Chondrocyte (in vitro differentiated cells): ENCODE data around the gene SMG9. TPM values are rescaled to one million over a fixed set of nuclear protein-coding genes. Genes with fewer than 3 reads are reported as not detected.
"Not testable (repeated sequence)": the region's sequence is repeated elsewhere in the genome, so short reads cannot be mapped to it uniquely, and the experiment has no call there.

Experiments used
- DNase-seq: peaks from one replicate; pipeline ENCODE4 v3.0.0; 2021; ENCODE audit warnings: mixed read lengths, low spot score
- H3K27ac Mint-ChIP-seq: one replicate; pipeline ENCODE4 v1.8.0; 2021; ENCODE audit warnings: mild to moderate bottlenecking, moderate library complexity, mixed read lengths; ENCODE audit not compliant: unreplicated experiment
- H3K27me3 Mint-ChIP-seq: 2 replicates; pipeline ENCODE4 v1.8.0; 2021; ENCODE audit warnings: low read depth, mixed read lengths
- H3K36me3 Mint-ChIP-seq: 2 replicates; pipeline ENCODE4 v1.8.0; 2021; ENCODE audit warnings: low read depth, mixed read lengths
- H3K4me1 Mint-ChIP-seq: 2 replicates; pipeline ENCODE4 v1.8.0; 2021; ENCODE audit warnings: low read depth, mild to moderate bottlenecking, mixed read lengths
- H3K4me3 Mint-ChIP-seq: one replicate; pipeline ENCODE4 v1.8.0; 2021; ENCODE audit warnings: mild to moderate bottlenecking, moderate library complexity, mixed read lengths; ENCODE audit not compliant: unreplicated experiment
- H3K9me3 Mint-ChIP-seq: 2 replicates; pipeline ENCODE4 v1.8.0; 2021; ENCODE audit warnings: low read depth, mixed read lengths
- total RNA-seq: library from RNA; stranded (reverse); gene quantifications from 3 replicates; pipeline ENCODE4 v1.2.1, GENCODE V29; 2021
- TF ChIP-seq, protein P1 (sequence below): fragments of 200-600 bp; sonication (generic); IDR thresholded peaks from 2 replicates; pipeline ENCODE4 v1.5.0; 2021; ENCODE audit warnings: antibody characterized with exemption, mild to moderate bottlenecking, moderate library complexity

SMG9 gene
- total RNA-seq, 1 donor from 2014 or later, result 46.9 TPM

DNA sequence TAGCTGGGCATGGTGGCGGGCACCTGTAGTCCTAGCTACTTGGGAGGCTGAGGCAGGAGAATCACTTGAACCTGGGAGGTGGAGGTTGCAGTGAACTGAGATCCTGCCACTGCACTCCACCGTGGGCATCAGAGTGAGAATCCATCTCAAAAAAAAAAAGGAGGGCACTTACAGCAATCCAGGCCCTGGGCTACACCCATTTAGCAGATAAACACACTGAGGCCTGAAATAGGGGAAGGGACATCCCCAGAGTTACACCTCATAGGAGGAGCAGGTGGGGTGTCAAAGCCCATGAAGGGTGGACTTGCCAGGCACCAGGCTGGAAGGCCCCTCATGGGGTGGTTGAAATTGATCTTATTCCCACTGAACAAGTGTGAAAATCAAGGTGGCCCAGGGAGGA is 70.9 kb downstream of the SMG9 start:
- H3K36me3 Mint-ChIP-seq, result no peaks in the 10 kb centered on the region
- no peaks in the 10 kb centered on the region for H3K27me3 Mint-ChIP-seq
- no peak for DNase-seq
- TF ChIP-seq, protein P1, sequence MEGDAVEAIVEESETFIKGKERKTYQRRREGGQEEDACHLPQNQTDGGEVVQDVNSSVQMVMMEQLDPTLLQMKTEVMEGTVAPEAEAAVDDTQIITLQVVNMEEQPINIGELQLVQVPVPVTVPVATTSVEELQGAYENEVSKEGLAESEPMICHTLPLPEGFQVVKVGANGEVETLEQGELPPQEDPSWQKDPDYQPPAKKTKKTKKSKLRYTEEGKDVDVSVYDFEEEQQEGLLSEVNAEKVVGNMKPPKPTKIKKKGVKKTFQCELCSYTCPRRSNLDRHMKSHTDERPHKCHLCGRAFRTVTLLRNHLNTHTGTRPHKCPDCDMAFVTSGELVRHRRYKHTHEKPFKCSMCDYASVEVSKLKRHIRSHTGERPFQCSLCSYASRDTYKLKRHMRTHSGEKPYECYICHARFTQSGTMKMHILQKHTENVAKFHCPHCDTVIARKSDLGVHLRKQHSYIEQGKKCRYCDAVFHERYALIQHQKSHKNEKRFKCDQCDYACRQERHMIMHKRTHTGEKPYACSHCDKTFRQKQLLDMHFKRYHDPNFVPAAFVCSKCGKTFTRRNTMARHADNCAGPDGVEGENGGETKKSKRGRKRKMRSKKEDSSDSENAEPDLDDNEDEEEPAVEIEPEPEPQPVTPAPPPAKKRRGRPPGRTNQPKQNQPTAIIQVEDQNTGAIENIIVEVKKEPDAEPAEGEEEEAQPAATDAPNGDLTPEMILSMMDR, result no peak
- H3K4me3 Mint-ChIP-seq, result no peak overlapping the region
- no peaks in the 10 kb centered on the region for H3K9me3 Mint-ChIP-seq
- H3K27ac Mint-ChIP-seq, result no peak overlapping the region
- no peaks in the 10 kb centered on the region for H3K4me1 Mint-ChIP-seq

DNA sequence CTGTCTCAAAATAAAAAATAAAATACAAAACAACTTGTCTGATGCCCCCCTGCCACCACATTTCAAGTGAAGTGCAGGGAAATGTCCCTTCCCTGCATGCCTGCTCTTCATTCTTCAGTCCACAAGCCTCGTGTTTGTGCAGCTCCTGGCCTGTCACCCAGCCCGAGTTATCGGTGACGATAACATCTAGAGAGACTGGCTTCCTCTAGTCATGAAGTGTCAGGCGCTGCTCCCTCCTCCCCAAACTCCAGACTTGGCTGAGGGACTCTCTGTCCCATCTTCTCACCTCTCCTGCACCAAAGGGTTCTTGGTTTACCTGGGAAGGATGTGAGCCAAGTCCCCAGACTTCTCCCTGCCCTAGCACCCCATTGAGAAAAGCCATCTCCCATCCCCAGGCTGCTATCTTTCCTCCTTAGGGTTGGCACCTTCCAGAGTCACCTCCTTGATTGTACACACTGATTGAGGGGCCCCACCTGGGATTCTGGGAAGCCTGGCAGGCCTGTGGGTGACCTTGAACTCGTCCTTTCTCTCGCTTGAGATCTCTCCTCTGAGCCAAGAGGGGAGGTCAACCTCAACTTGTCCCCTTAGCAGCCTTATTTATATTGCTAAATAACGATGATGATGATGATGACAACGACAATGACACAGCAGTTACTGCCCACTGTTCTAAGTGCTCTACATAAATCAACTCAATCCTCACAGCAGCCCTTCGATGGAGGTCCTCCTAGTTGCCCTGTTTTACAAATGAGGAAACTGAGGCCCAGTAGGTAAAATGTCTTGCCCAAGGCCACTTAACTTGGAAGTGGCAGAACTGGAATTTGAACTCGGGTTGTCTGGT is 71.7 kb downstream of the SMG9 start:
- H3K27me3 Mint-ChIP-seq, result no peaks in the 10 kb centered on the region

DNA sequence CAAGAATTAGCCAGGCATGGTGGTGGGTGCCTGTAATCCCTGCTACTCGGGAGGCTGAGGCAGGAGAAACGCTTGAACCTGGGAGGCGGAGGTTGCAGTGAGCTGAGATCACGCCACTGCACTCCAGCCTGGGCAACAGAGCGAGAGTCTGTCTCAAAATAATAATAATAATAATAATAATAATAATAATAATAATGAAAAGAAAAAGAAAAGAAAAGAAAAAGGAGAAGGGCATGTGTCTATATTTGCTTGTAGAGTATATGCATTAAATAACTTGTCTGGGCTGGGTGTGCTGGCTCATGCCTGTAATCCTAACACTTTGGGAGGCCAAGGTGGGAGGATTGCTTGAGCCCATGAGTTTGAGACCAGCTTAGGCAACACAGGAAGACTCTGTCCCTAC is 72.5 kb downstream of the SMG9 start:
- not testable (repeated sequence) for DNase-seq, H3K4me3 Mint-ChIP-seq, H3K27me3 Mint-ChIP-seq, H3K36me3 Mint-ChIP-seq, H3K27ac Mint-ChIP-seq, H3K4me1 Mint-ChIP-seq, H3K9me3 Mint-ChIP-seq

More for the DNA sequence above, 71.7 kb downstream of the SMG9 start:
- H3K4me3 Mint-ChIP-seq, result no peak overlapping the region
- H3K36me3 Mint-ChIP-seq, result no peaks in the 10 kb centered on the region
- peaks cover 3% of the 10 kb centered on the region for H3K4me1 Mint-ChIP-seq
- no peak for DNase-seq
- TF ChIP-seq, protein P1, result no peak
- H3K9me3 Mint-ChIP-seq, result no peaks in the 10 kb centered on the region
- no peak overlapping the region for H3K27ac Mint-ChIP-seq

DNA sequence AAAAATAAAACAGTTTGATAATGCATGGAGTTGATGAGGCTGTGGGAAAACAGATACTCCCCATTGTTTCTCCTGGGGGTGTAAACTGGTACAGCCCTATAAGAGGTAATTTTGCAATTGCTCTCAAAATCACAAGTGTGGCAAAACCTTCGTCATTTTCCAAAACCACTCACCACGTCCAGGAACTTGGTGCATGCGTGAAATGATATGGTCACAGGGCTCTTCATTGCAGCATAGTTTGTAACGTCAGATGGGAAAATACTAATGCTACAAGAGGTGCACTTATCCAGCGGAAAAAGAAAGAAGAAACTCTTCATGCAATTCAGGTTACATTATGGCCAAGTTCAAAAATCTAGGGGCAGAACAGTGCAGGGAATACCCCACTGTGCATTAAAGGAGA is 72.9 kb downstream of the SMG9 start:
- DNase-seq, result no peak
- Mint-ChIP-seq H3K27ac (no peak overlapping the region), H3K4me1 (peaks cover 3% of the 10 kb centered on the region), H3K27me3 (no peaks in the 10 kb centered on the region), H3K9me3 (no peaks in the 10 kb centered on the region), H3K36me3 (no peaks in the 10 kb centered on the region), H3K4me3 (no peak overlapping the region)
- TF ChIP-seq, protein P1, result no peak

DNA sequence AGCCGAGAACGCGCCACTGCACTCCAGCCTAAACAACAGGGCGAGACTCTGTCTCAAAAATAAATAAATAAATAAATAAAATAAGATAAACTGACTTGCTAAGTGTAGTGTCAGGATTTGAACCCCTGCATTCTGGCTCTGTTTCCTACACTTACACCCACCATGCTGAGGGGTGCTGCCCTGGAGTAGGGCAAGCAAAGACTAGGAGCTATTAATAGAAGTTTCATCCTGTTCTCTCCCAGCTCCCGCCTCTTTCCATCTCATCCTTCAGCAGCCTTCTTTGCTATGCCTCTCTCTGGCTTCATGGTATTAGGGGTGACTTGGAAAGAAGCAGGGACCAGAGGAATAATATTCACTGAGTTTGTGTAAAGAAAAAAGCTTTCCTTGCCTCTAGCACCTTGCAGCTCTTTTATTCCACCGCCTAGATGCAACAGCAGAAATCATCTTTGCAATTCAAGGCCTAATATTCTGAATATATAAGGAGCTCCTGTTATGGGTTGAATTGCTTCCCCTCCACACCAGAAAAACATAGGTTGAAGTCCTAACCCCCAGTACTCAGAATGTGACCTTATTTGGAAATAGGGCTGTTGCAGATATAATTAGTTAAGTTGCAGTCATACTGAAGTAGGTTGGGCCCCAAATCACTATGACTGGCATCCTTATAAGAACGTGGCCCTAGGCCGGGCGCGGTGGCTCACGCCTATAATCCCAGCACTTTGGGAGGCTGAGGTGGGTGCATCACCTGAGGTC is 76.1 kb downstream of the SMG9 start:
- no peaks in the 10 kb centered on the region for H3K36me3 Mint-ChIP-seq

More for the DNA sequence above, 76.1 kb downstream of the SMG9 start:
- Mint-ChIP-seq H3K9me3 (no peaks in the 10 kb centered on the region), H3K4me3 (no peak overlapping the region), H3K27me3 (no peaks in the 10 kb centered on the region), H3K4me1 (peaks cover 3% of the 10 kb centered on the region), H3K27ac (no peak overlapping the region)
- DNase-seq, result no peak
- TF ChIP-seq, protein P1, result no peak

Other genes with a start within 250 kb of the SMG9 start
- 31.5 to 38.9 TPM (median 33.0 TPM) in 3 replicates for gene ETHE1, start 227.8 kb downstream of the SMG9 start, total RNA-seq
- gene ZNF575, start 221.8 kb downstream of the SMG9 start, total RNA-seq, result 4.1 to 6.0 TPM (median 5.1 TPM) in 3 replicates
- gene XRCC1, start 179.4 kb downstream of the SMG9 start, total RNA-seq, result 22.8 to 30.5 TPM (median 30.4 TPM) in 3 replicates
- 0.51 to 2.3 TPM (median 1.6 TPM) in 3 replicates for gene PINLYP, start 179.2 kb downstream of the SMG9 start, total RNA-seq
- 40.0 to 43.1 TPM (median 41.7 TPM) in 3 replicates for gene IRGQ, start 158.8 kb downstream of the SMG9 start, total RNA-seq
- 11.9 to 17.6 TPM (median 12.1 TPM) in 3 replicates for gene ZNF576, start 158.4 kb downstream of the SMG9 start, total RNA-seq
- 0.12 to 0.27 TPM in 2 of 3 replicates, not detected in the other for gene SRRM5, start 142.9 kb downstream of the SMG9 start, total RNA-seq
- 50.7 to 53.9 TPM (median 52.5 TPM) in 3 replicates for gene ZNF428, start 135.3 kb downstream of the SMG9 start, total RNA-seq
- gene CADM4, start 115.1 kb downstream of the SMG9 start, total RNA-seq, result 5.6 to 7.1 TPM (median 6.1 TPM) in 3 replicates
- 16.3 to 23.6 TPM (median 19.9 TPM) in 3 replicates for gene PLAUR, start 84.8 kb downstream of the SMG9 start, total RNA-seq
- gene IRGC, start 38.9 kb downstream of the SMG9 start, total RNA-seq, result not detected in 3 replicates
- 2.3 to 3.3 TPM (median 2.9 TPM) in 3 replicates for gene KCNN4, start 26.0 kb upstream of the SMG9 start, total RNA-seq
- gene LYPD5, start 47.5 kb upstream of the SMG9 start, total RNA-seq, result not detected in 3 replicates
- 7.6 to 12.8 TPM (median 8.4 TPM) in 3 replicates for gene ZNF283, start 72.4 kb upstream of the SMG9 start, total RNA-seq
- gene ZNF404, start 129.0 kb upstream of the SMG9 start, total RNA-seq, result 5.1 to 9.4 TPM (median 6.1 TPM) in 3 replicates
- 14.4 to 18.8 TPM (median 15.5 TPM) in 3 replicates for gene ZNF45, start 180.3 kb upstream of the SMG9 start, total RNA-seq
- gene ZNF221, start 196.3 kb upstream of the SMG9 start, total RNA-seq, result 7.9 to 9.2 TPM (median 8.7 TPM) in 3 replicates
- gene ZNF155, start 229.2 kb upstream of the SMG9 start, total RNA-seq, result 6.6 to 9.9 TPM (median 9.3 TPM) in 3 replicates
- 2.2 to 3.9 TPM (median 3.3 TPM) in 3 replicates for gene ZNF230, start 248.0 kb upstream of the SMG9 start, total RNA-seq